ENCODE data around the gene B3GNT4.

Gene B3GNT4

GRCh38 chr12:122232691-122233090 is 29.2 kb downstream of the B3GNT4 start:
- TF ChIP-seq CTCF (IDR thresholded peaks at IDR 0.05; ENCODE audit: low read depth, low read length) (no peak), MYC (IDR thresholded peaks at IDR 0.05; ENCODE audit: low read depth, low read length) (no peak), MAX (IDR thresholded peaks at IDR 0.05; ENCODE audit: low read depth, low read length) (no peak), POLR2A (IDR thresholded peaks at IDR 0.05; ENCODE audit: extremely low read depth, insufficient read length) (no peak)
- H3K4me3 ChIP-seq (ENCODE audit: low read depth, low read length): no peak overlapping the region
- no peak for DNase-seq (ENCODE audit: low read depth)

- DNase-seq (ENCODE audit: low read depth): peak; percentile 90
- H3K4me3 ChIP-seq (ENCODE audit: low read depth, low read length): no peak overlapping the region
- TF ChIP-seq CTCF (IDR thresholded peaks at IDR 0.05; ENCODE audit: low read depth, low read length): no peak
- no peak for TF ChIP-seq MYC (IDR thresholded peaks at IDR 0.05; ENCODE audit: low read depth, low read length)
Observed at GRCh38 chr12:122235741-122236140, 32.2 kb downstream of the B3GNT4 start.

GRCh38 chr12:122238861-122239260 is 35.4 kb downstream of the B3GNT4 start:
- TF ChIP-seq MYC (IDR thresholded peaks at IDR 0.05; ENCODE audit: low read depth, low read length) (no peak), MAX (IDR thresholded peaks at IDR 0.05; ENCODE audit: low read depth, low read length) (no peak), POLR2A (IDR thresholded peaks at IDR 0.05; ENCODE audit: extremely low read depth, insufficient read length) (no peak), CTCF (IDR thresholded peaks at IDR 0.05; ENCODE audit: low read depth, low read length) (no peak)
- DNase-seq (ENCODE audit: low read depth): no peak
- no peak overlapping the region for H3K4me3 ChIP-seq (ENCODE audit: low read depth, low read length)

GRCh38 chr12:122243965-122244364 is 40.5 kb downstream of the B3GNT4 start:
- no peak for TF ChIP-seq POLR2A (IDR thresholded peaks at IDR 0.05; ENCODE audit: extremely low read depth, insufficient read length)
- no peak for DNase-seq (ENCODE audit: low read depth)
- H3K4me3 ChIP-seq (ENCODE audit: low read depth, low read length): no peak overlapping the region

GRCh38 chr12:122244565-122245371 is 41.3 kb downstream of the B3GNT4 start:
- no peak for TF ChIP-seq CTCF (IDR thresholded peaks at IDR 0.05; ENCODE audit: low read depth, low read length)
- TF ChIP-seq MAX (IDR thresholded peaks at IDR 0.05; ENCODE audit: low read depth, low read length): no peak
- TF ChIP-seq MYC (IDR thresholded peaks at IDR 0.05; ENCODE audit: low read depth, low read length): no peak
- TF ChIP-seq POLR2A (IDR thresholded peaks at IDR 0.05; ENCODE audit: extremely low read depth, insufficient read length): no peak
- no peak overlapping the region for H3K4me3 ChIP-seq (ENCODE audit: low read depth, low read length)
- DNase-seq (ENCODE audit: low read depth): no peak

- TF ChIP-seq MAX (IDR thresholded peaks at IDR 0.05; ENCODE audit: low read depth, low read length): no peak
- TF ChIP-seq CTCF (IDR thresholded peaks at IDR 0.05; ENCODE audit: low read depth, low read length): no peak
- no peak for TF ChIP-seq MYC (IDR thresholded peaks at IDR 0.05; ENCODE audit: low read depth, low read length)
- TF ChIP-seq POLR2A (IDR thresholded peaks at IDR 0.05; ENCODE audit: extremely low read depth, insufficient read length): no peak
- DNase-seq (ENCODE audit: low read depth): no peak
- H3K4me3 ChIP-seq (ENCODE audit: low read depth, low read length): no peak overlapping the region
Observed at GRCh38 chr12:122245553-122245952, 42.0 kb downstream of the B3GNT4 start.
